ENCODE data around the gene PDE6D. TPM values are rescaled to one million over a fixed set of nuclear protein-coding genes. Genes with fewer than 3 reads are reported as not detected.

The PDE6D gene
- total and polyA plus RNA-seq, 2 experiments from 2014 or later = 35.2 to 55.6 TPM

DNA sequence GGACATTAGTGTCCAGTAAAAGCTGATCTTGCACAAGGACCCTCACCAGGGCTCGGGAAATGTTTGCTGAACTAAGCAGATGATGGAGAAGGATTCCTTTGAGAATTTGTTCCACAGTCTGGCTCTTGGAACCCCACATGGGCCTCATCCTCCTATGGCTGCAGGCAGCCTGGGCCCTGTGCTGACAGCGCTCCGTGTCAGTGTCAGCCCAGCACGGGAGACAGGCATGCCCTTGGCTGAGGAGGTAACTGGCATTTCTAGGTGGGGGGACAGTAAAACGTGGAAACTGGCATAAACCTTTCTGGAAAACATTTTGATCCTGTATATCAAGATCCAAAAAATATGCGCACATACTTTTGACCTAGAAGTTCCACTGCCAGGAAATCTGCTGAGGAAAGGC, 62.3 kb downstream of the PDE6D start:
- H3K27ac Mint-ChIP-seq = no peak overlapping the region
- 0 out of 3 replicates have a peak, but pooled peaks cover 3% of the 10 kb centered on the region for H3K9me3 Mint-ChIP-seq
- H3K4me3 Mint-ChIP-seq = no peak overlapping the region
- H3K9me2 ChIP-seq (ENCODE audit: insufficient read depth) = no peaks in the 10 kb centered on the region
- H4K20me1 ChIP-seq (replicated peaks; ENCODE audit: insufficient read depth) = no peaks in the 10 kb centered on the region
- DNase-seq (ENCODE audit: low spot score) (no peak), ATAC-seq (no peak)
- no peak overlapping the region for H3K27ac ChIP-seq (ENCODE audit: low read depth)
- H3K4me3 ChIP-seq = no peak overlapping the region
- H3K4me1 ChIP-seq (ENCODE audit: insufficient read depth) = peaks cover 11% of the 10 kb centered on the region; the same call in 1 of the 2 replicates
- no peaks in the 10 kb centered on the region for H3K36me3 ChIP-seq (ENCODE audit: insufficient read depth)
- no peaks in the 10 kb centered on the region for H3K79me2 ChIP-seq (replicated peaks; ENCODE audit: insufficient read depth)
- TF ChIP-seq, protein P1, sequence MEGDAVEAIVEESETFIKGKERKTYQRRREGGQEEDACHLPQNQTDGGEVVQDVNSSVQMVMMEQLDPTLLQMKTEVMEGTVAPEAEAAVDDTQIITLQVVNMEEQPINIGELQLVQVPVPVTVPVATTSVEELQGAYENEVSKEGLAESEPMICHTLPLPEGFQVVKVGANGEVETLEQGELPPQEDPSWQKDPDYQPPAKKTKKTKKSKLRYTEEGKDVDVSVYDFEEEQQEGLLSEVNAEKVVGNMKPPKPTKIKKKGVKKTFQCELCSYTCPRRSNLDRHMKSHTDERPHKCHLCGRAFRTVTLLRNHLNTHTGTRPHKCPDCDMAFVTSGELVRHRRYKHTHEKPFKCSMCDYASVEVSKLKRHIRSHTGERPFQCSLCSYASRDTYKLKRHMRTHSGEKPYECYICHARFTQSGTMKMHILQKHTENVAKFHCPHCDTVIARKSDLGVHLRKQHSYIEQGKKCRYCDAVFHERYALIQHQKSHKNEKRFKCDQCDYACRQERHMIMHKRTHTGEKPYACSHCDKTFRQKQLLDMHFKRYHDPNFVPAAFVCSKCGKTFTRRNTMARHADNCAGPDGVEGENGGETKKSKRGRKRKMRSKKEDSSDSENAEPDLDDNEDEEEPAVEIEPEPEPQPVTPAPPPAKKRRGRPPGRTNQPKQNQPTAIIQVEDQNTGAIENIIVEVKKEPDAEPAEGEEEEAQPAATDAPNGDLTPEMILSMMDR (conservative IDR thresholded peaks at IDR 0.05; ENCODE audit: low read depth in 2 of 2) = no peak
- no peak for TF ChIP-seq ZNF331 (CRISPR knock-in tag; IDR thresholded peaks at IDR 0.05; ENCODE audit: low read depth)
- TF ChIP-seq EZH2 (IDR thresholded peaks at IDR 0.05; ENCODE audit: low read depth, unreplicated experiment) = no peak
- no peak for TF ChIP-seq REST (IDR thresholded peaks at IDR 0.05; ENCODE audit: unreplicated experiment)
- TF ChIP-seq JUNB (IDR thresholded peaks at IDR 0.05; ENCODE audit: unreplicated experiment) = no peak
- no peak for TF ChIP-seq CREB1 (CRISPR knock-in tag; IDR thresholded peaks at IDR 0.05; ENCODE audit: low read depth)
- no peak for TF ChIP-seq ZNF462 (CRISPR knock-in tag; IDR thresholded peaks at IDR 0.05)
- TF ChIP-seq ZNF114 (CRISPR knock-in tag; IDR thresholded peaks at IDR 0.05) = no peak
- TF ChIP-seq NANOG (IDR thresholded peaks at IDR 0.05; ENCODE audit: borderline replicate concordance) = no peak
- TF ChIP-seq, protein P2, sequence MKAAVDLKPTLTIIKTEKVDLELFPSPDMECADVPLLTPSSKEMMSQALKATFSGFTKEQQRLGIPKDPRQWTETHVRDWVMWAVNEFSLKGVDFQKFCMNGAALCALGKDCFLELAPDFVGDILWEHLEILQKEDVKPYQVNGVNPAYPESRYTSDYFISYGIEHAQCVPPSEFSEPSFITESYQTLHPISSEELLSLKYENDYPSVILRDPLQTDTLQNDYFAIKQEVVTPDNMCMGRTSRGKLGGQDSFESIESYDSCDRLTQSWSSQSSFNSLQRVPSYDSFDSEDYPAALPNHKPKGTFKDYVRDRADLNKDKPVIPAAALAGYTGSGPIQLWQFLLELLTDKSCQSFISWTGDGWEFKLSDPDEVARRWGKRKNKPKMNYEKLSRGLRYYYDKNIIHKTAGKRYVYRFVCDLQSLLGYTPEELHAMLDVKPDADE (IDR thresholded peaks at IDR 0.05) = no peak
- no peak for TF ChIP-seq POLR2AphosphoS5 (IDR thresholded peaks at IDR 0.05; ENCODE audit: low read depth)
- no peak for TF ChIP-seq STAT1 (IDR thresholded peaks at IDR 0.05; ENCODE audit: unreplicated experiment)
- TF ChIP-seq EZH2phosphoT487 (IDR thresholded peaks at IDR 0.05; ENCODE audit: unreplicated experiment) = no peak
- H2AFZ ChIP-seq = no peak overlapping the region
- H3K27me3 Mint-ChIP-seq (ENCODE audit: insufficient read depth, low read depth, poor library complexity) = peaks cover 24% of the 10 kb centered on the region
- no peaks in the 10 kb centered on the region for H3K27me3 ChIP-seq (ENCODE audit: insufficient read depth)
- peaks cover 13% of the 10 kb centered on the region for H3F3A ChIP-seq (replicated peaks; ENCODE audit: low read depth)
- H3K4me1 Mint-ChIP-seq = peaks cover 23% of the 10 kb centered on the region
- H3K36me3 Mint-ChIP-seq (ENCODE audit: low read depth) = peaks cover 11% of the 10 kb centered on the region; the same call in 2 of the 3 replicates
- no peak overlapping the region for H3K4me2 ChIP-seq

Data from GM23338 (cell line).